ENCODE measurements around the gene C1orf53.

DNA sequence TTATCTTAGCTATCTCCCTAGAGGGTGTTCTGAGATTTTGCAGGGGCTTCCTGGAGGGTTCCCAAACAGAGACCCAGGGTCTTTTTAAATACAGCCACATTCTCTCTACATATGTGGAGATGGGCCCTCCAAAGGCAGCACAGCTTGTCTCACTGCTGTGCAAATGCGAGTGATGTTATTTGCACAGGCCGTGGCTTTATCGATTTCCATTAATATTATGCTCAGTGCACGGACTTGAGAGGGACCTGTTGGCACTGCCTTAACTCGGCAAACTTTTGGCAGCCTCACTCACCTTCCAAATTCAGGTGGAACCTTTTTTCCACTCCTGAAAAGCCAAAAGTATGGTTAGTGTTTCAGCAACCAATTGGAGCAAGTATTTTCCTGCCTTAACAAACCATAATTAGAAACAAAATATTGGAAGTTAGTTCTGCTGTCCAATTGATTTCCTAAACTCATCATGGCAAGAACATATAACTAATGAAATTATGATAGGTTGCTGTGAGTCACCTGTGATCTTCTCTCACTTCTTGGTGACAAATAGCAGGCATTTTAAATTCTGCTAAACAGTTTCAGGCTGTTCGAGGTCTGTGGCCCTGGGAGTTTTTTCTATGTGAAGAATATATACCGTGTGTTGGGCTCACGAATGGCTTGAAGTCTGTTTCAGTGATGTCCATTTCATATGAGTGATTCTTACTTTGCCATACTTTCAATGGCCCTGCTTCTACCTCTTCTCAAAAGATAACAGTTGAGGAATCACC, 25.7 kb downstream of the C1orf53 start:
- TF ChIP-seq, protein P1, sequence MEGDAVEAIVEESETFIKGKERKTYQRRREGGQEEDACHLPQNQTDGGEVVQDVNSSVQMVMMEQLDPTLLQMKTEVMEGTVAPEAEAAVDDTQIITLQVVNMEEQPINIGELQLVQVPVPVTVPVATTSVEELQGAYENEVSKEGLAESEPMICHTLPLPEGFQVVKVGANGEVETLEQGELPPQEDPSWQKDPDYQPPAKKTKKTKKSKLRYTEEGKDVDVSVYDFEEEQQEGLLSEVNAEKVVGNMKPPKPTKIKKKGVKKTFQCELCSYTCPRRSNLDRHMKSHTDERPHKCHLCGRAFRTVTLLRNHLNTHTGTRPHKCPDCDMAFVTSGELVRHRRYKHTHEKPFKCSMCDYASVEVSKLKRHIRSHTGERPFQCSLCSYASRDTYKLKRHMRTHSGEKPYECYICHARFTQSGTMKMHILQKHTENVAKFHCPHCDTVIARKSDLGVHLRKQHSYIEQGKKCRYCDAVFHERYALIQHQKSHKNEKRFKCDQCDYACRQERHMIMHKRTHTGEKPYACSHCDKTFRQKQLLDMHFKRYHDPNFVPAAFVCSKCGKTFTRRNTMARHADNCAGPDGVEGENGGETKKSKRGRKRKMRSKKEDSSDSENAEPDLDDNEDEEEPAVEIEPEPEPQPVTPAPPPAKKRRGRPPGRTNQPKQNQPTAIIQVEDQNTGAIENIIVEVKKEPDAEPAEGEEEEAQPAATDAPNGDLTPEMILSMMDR (IDR thresholded peaks at IDR 0.05): no peak
- TF ChIP-seq POLR2A (IDR thresholded peaks at IDR 0.05): no peak

Data from thyroid gland (tissue), 4 donors.